ENCODE results near the gene BRSK2.

BRSK2 gene

DNA sequence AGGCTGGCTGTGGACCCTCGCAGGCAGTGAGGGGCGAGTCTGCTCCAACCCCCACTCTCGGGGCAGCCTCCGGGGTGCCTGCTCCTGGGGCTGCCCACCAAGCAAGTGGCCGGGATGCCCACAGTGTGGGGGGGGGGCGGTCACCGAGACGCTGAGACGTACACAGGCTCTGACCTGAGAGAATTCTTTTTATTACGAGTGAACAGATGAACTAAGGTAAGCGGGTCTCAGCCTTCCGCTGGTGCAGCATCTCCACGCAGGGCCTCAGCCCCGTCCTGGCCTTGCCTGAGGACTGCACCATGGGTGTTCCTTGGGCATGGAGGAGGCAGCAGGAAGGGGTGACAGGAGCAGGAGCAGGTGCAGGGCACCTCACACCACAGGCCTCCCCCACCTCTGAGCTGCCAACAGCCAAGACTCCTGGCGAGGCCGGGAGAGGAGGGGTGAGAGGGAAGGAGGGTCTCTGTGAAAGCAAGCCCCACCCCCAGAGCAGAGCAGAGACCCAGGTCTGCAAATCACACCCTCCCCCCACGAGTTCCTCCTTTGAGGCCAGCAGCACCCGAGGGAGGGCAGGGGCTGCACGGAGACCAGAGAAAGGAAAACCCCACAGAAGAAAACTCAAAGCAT lies 79.7 kb downstream of the BRSK2 start:
- no peak for DNase-seq (ENCODE audit: low read depth)

DNA sequence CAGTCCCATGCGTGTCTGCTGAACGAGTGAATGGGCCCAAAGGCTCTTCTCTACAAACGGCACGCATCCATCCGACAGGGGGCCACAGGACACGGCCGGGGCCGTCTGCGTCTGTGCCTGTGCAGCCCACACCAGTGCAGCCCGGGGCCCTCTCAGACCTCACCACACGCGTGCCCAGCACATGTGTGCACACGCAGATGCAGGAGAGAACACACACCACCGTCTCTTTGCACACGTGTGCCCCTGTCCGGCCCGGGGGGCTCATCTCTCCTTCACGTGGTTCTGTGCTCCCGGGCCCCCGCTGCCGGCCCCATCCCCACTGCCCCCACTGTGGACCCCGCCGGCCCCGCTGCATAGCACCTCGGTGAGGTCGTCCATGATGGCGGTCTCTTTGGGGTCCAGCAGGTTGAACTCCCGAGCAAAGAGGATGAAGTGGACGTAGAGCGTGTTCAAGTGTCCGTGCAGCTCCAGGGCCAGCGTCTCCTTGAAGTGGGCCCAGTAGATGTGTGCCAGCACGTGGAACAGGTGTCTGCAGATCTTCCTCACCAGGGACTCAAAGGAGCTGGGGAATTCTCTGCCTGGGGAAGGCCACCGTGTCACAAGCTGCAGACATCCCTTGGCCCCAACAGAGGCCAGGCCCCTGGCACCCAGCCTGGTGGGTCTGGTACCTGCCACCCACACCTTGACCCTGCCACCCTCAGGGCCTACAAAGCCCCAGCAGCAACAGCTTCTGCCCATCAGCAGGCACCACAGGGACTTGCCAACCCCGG lies 80.4 kb downstream of the BRSK2 start:
- no peak for DNase-seq (ENCODE audit: low read depth)

DNA sequence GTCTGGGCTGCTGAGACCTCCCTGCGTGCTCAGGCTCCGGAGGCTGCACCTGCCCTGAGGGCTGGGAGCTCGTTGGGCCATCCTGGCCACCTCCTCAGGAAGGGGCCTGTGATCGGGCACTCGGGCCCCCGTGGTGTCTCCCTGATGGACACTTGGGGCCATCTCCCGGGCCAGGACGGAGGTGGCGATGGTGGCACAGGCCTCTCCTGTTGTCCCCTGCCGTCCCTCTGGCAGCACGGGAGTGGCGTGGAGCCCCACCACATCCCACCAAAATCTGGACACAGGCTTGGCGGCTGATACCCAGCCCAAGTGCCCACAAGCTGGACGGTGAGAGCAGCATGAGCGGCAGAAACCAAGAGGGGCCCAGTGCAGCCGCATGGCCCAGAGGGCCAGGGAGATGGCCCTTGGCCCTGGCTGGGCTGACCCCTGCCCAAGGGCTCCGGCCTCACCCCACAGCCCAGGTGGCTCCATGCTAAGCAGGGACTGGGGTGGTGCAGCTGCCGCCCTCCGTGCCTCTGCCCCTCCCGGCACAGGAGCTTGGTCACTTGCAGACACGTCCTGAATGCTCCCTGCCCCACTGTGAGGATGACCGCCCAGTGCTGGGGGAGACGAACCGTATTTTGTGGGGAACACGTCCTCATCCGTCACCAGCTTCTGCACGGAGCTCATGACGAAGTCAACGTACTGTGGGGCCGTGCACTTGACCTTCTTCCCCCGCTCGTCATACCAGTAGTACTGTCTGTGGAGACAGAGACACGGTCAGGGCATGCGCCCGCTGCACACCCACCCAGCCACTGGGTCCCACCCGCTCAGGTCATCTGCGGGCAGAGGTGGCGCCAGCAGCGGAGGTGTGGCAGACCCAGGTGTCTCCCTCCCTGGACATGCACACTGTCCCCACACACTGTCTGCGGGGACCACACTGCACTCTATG lies 81.2 kb downstream of the BRSK2 start:
- DNase-seq (ENCODE audit: low read depth) = no peak

DNA sequence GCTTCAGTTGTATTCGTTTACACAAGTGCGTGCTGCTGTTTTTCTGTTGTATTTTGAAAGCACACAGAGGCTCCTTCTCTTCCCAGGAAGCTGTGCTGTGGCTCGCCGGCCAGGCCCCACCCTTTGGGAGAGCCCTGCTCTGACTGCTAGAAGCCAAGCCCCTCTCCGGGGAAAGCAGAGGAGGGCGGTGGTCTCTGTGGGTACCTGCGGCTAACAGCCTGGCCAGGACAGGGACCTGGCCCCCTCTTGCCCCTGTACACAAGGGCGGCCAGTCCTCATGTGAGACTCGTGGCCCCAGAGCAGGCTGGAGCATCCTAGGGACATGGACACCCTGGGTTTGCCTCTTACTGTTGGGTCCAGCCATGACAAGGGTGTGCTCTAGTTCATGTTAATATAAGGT lies 82.0 kb downstream of the BRSK2 start:
- no peak for DNase-seq (ENCODE audit: low read depth)

DNA sequence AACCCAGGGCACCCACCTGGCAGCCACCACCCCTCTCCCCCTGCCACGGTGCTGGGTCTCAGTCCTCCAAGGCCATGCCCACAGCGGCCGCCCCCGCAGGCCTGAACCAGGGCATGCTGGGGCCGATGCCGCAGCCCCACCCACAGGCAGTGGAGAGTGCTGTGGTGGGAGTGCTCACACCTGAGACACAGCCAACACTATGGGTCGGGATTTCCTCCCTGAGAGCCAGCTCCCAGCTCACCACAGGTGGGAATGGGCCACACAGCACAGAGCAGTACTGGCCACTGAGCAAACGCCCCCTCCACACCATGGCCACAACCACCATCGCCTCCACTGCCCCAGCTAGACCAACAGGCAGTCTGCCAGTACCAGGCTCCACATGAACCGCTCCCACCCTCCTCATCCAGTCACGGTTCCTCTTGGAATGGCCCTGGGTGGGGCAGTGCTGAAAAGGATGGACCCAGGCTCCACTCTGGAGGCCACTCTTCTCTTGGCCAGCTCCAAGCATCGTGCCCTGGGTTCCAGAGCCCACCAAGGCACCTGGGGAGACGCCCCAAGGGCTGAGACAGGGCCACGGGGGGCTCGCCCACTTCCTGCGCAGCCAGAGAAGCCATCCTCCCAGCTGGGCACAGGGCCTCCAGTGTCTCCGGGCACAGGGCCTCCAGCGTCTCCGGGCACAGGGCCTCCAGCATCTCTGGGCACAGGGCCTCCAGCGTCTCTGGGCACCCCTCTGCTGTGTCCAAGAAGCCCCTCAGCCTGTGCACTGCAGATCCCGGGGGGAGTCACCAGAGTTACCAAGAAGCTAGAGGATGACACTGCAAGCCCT lies 82.7 kb downstream of the BRSK2 start:
- DNase-seq (ENCODE audit: low read depth) = no peak

DNA sequence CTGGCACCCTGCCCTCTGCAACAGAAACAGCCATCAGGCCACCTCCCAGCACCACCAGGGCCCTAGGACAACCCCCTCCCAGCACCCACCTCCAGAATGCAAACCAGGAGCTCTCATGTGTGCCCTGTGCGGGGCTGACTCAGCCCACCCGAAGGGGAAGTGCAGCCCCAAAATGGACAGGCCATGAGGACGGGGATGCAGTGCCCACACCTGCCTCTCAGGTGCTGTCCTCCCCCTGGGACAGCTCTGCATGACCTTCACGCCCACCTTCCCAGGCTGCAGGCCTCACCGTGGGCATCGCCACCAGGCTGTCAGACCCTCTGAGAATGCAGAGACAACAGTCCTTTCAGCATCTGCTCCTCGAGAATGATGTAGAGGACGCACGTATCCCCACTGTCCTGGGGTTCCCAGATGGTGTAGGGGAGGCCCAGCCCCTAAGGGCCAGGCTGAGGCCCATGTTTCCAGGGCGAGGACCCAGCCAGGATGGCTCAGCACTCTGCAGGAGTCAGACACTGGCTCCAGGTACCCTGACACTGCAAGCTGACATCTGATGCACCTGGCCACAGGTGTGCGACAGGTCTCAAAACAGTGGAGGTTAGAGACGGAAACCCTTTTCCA lies 83.4 kb downstream of the BRSK2 start:
- DNase-seq (ENCODE audit: low read depth) = no peak

DNA sequence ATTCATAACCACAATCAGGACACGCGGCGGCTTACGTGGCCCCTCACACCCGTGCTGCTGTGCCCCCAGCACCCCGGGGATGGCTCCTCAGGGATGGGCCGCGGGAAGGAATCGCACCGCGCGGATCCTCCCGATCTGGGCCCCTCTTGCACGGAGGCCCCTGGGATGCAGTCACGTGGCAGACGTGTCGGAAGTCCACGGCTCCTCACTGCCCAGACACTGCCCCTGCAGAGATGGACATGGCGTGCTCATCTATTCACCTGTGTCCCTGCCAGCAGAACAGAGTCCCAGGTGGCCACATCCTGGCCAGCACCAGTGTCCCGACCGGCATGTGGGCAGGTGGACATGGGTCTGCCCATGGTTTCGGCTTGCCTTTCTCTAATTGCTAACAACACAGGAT lies 84.1 kb downstream of the BRSK2 start:
- no peak for DNase-seq (ENCODE audit: low read depth)

DNA sequence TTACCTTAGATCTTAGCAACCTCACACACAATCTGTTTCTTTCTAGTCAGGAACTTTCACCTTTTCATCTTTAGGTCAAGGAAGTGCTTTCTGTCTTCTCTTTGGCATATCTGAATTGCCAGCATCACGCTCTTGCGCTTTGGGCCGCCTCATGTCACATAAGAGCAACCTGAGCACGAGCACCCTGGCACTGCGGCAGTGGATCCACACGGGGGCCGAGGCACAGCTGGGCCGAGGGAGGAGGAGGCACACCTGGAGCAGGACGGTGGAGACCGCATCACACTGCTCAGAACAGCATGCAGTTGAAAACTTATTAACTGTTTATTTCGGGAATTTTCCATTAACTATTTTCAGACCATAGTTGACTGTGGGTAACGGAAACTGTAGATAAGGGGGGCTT lies 86.1 kb downstream of the BRSK2 start:
- no peak for DNase-seq (ENCODE audit: low read depth)

DNA sequence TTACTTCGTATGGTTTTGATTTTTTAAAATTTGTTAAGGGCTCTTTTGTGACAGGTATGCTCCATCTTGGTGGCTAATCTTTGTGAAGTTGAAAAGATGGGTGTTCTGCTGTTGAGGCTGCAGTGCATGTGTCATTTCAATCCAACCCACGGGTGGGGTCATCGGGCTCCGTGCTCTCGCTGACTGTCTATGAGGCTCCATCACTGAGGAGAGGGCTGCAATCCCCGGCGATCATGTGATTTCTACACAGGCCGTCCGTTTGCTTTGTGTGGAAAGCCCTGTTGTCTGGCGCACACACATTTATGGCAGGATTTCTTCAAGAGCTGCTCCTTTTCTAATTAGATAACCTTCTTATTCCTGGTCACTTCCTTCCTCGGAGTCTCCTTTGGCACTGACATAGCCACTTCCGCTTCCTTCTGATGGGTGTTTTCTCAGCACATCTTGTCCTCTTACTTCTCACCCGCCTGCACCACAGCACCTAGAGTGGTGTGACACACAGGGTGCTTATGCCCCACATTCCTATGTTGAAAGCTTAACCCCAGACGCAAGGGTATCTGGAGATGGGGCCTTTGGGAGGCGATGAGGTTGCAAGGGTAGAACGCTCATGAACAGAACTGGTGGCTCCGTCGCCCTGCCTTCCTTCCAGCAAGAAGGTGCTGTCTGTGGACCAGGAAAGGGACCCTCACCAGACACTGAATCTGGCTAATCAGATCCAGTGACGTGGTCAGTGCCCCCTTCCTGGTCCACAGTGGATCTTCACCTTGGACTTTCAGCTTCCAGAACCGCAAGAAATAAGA lies 87.4 kb downstream of the BRSK2 start:
- DNase-seq (ENCODE audit: low read depth) = no peak

DNA sequence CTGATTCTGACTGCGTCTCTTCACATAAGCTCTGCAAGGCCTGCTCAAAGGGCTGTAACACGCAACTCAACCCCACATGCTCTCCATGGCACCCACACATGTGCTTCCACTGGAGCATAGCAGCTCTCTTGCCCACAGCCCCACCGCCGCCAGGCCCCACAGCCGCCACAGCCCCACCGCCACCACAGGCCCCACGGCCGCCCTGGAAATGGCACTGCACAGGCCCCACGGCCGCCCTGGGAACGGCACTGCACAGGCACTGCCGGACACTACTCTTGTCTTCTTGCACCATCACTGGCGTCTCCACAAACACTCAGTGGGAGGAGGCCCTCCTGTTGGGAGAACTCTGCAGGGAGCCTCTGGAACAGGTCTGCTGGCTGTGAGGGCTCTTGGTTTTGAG lies 88.3 kb downstream of the BRSK2 start:
- no peak for DNase-seq (ENCODE audit: low read depth)

DNA sequence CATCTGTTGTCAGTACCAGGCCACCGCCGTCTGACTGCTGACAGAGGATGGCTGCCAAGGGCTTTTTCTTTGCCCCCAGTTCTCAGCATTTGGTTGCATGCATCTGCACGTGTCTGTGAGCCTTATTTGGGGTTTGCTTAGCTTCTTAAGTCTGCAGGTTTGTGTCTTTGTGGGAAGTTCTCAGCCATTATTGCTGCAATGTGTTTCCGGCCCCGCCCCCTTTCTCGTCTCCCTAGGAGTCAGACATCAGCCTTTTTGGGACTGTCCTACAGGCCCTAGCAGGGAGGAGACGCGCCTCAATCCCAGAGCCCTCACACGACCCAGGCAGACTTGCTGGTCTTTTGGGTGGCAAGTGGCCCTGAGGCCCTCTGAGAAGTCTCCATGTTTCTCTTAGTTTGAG lies 88.8 kb downstream of the BRSK2 start:
- no peak for DNase-seq (ENCODE audit: low read depth)

DNA sequence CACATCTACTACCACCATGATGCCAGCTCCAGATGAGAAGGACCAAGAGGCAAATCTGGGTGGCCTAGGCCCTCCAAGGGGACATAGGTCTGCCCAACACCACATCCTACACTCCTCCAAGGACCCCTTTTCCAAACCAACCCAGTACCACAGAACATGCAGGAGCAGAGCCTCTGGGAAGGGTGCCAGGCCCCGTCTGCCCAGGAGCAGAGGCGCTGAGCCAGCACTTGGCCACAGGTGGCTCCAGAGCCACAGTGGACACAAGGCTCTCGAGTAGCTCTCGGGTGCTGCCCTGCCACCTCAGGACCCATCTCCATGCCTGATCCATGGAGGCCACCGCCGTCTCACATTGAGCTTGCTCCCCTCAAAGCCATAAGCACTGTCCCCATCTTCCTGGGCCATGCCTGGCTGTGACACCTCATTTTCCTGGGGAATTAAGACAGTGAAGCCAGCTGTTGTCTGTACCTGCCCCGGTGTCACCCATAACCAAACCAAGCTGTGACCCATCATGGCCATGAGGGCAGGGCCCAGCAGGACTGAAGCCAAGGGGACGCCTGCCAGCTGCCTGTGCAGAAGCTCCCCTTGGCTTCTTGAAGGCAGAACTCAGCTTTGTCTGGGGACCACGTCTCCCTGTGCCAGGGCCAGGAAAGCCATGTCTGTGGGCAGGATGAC lies 89.4 kb downstream of the BRSK2 start:
- no peak for DNase-seq (ENCODE audit: low read depth)

DNA sequence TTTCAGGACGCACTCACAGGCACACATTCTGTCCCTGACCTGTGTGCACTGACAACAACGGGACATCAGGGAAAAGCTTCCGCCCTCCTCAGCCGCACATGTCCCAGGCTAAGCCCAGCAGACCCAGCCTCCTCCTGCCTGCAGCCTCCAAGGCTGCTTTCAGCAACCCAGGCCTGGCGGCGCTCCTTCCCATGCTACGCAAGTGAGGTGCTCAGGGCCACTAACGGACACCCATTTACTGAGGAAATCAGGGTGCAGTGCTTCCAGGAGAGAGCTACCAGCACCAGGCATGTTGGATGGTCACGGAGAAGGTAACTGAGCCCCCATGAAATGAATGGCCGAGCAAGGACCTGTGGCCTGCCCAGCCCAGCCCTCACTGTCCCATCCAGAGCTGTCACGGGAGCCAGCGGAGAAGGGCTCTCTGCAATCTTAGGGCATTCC lies 90.0 kb downstream of the BRSK2 start:
- DNase-seq (ENCODE audit: low read depth) = no peak

DNA sequence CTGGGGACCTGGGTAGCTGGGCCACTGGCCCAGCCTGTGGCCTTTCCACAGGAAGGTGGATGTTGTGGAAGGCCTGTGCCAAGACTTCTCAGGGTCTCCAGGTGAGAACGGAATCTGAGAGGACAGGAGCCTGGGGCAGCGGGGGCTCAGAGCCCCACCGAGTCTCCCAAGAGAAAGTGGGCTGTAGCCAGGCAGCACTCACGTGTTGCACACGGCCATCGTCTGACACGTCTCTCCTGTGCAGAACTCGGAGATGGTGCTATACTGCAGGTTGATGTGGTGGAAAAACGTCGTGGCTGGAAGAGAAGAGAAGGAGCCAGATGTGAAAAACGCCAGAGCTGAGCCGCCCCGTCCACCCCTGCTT lies 90.4 kb downstream of the BRSK2 start:
- DNase-seq (ENCODE audit: low read depth) = no peak

DNA sequence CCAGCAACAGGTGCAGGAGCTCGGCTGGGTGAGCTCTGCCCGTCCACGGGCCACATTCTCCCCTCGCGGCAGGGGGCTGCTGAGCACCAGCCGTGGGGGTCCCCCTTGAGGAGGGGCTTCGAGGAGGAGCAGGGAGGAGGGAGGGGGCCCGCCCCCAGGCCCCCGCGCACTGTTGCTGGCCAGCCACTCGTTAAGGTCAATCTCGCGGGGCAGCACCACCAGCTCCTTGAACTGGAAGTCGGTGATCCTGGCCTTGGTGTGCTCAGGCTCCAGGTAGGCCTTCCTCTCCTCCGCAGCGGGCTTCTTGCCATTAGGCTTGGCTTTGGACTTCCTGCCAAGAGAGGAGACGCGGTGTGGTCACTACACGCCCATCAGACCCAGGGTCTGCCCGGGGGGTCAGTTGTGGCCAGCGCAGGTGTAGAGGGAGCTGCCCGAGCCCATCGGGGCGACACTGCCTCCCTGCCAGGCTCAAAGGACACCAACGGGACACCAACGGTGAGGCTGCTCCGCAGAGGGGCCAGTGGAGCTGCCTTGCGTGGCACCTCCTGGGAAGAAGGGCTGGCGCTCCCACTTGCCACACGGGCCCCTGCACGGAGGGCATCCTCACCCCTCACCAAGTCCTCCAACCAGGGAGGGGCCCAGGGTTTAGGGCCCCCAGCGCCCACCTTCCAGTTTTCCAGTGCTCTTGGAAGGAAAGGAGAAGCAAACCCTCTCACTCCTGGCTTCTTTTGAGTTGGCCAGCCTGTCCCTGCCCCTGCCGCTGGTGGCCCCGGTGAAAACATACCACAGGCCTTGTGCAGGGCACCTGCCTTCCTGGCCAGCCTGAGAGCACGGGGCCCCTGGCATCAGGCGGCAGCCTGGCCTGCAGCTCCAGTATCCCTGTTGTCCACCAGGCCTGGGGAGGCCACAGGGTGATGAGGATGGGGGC lies 91.1 kb downstream of the BRSK2 start:
- DNase-seq (ENCODE audit: low read depth) = no peak

DNA sequence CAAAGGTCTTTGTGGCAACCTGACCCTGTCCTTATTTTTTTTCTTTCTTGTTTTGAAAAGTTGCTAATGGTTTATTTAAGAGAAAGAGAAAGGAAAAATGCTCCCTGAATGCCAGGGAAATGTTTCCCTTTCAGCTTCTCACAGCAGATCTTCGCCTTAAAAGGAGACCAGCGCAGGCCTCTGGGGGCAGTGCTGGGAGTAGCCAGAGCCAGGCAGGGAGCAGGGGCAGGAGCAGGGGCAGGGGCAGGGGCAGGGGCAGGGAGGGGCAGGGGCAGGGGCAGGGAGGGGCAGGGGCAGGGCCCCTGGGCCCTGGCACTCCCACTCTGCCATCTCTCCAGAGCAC lies 91.7 kb downstream of the BRSK2 start:
- no peak for DNase-seq (ENCODE audit: low read depth)

DNA sequence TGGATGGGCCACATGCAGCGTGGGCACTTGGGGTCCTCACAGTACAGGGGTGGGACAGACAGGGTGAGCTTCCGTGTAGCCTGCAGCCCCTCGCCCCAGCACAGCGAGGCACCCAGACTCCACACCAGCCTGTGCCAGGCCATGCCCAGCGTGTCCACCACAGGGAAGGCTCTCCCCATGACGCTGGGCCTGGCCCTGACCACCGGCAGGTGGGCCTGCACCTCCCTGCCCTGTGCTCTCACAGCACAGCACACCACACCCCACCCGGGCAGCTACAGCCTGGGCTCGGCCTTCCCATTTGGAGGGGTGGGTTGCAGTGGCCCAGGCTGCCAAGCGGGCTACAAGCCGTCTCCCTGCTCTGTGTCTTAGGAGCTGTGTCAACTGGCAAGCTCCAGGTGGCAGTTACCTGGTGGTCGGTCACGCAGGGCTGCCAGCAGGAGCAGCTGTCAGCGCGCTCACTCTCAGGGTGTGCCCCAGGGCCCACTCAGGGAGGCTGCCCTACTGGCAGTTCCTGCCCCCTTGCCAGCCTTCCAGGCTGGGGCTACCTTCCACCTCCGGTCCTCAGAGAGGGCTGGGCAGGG lies 92.2 kb downstream of the BRSK2 start:
- DNase-seq (ENCODE audit: low read depth) = no peak

DNA sequence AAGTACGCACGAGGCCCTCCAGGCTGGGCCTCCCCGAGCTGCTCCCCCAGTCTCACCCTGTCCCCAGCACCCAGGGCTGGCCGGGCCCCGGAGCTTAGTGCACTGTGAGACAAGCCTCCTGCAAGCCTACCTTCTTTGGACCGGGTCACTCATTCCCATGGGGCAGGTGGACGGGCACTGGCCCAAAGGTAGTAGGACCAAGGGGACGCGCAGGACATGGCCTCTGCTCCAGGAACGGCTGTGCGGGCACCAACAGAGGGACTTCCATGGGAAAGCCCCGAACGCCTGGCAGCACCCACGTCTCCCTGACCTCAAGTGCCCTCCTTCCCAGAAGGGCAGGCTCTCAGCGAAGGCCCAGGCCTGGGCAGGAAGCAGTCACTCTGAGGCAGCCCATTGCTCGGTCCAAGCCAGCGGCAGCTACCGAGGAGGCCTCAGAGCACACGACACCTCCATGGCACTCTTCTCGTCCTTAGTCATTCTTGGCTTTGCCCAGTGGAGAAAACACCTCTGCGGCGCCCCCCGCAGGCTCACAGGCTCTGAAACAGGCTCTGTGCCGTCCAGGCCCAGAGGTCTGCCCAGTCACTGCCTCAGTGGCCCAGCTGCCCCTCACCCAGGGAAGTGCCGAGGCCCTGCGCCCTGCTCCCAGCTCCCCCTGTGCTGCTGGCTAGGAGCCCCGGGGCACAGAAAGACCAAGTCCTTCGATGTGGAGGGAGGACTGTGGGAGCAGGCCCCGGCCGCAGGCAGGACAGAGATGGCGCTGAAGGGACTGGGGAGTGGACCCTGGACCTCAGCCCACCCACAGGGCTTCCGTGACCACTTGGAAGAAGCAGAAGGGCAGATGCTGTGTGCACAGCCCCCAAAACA lies 93.1 kb downstream of the BRSK2 start:
- DNase-seq (ENCODE audit: low read depth) = no peak

Data from stimulated activated CD8-positive, alpha-beta memory T cell treated with anti-CD3 and anti-CD28 coated beads, Interleukin-15, amount 100 ng/mL, for 1 hour (primary cell).